Neural progenitor cell (in vitro differentiated cells): ENCODE data around the gene TOX2.

ENCODE experiments used
- EZH2phosphoT487 ChIP-seq: fragments of 200-600 bp; sonication (generic); IDR thresholded peaks from 2 replicates; pipeline ENCODE4 v1.6.1; 2017; ENCODE audit warnings: antibody characterized with exemption
- TF ChIP-seq, protein P1 (sequence below): fragments of 200-600 bp; sonication (generic); IDR thresholded peaks from 2 replicates; pipeline ENCODE4 v1.5.1; 2017; ENCODE audit warnings: antibody characterized with exemption, mild to moderate bottlenecking

DNA sequence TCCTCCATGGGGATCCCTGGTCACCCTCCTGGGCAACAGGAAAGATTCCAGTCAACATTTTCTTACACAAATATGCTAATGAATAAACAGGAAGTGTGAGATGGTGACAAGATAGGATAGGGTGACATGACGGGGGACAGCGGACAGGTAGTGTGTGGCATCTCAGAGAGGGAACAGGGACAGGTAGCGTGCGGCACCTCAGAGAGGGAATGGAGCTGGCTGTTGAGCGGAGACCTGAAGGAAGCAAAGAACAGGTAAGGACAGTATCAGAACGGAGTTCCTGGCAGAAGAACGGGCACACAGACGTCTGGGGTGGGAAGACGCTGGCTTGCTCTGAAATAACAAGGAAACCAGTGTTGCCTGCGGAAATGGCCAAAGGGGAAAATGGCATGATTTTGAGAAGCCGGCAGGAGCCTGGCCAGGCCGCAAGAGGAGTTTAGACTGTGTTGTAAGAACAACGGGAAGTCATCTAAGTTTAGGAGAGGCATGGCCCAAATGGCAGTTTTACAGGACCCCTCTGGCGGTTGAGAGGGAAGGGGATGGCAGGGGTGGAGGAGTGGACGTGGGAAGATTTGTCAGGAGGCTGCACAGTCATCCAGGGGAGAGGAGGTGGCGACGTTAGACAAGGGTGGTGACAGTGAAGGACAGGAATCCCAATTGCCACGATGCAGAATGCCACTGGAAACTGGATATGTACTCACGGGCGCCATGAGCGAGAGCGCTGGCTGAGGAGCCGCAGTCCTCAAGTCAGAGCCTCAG, 160.7 kb downstream of the TOX2 start:
- TF ChIP-seq, protein P1, sequence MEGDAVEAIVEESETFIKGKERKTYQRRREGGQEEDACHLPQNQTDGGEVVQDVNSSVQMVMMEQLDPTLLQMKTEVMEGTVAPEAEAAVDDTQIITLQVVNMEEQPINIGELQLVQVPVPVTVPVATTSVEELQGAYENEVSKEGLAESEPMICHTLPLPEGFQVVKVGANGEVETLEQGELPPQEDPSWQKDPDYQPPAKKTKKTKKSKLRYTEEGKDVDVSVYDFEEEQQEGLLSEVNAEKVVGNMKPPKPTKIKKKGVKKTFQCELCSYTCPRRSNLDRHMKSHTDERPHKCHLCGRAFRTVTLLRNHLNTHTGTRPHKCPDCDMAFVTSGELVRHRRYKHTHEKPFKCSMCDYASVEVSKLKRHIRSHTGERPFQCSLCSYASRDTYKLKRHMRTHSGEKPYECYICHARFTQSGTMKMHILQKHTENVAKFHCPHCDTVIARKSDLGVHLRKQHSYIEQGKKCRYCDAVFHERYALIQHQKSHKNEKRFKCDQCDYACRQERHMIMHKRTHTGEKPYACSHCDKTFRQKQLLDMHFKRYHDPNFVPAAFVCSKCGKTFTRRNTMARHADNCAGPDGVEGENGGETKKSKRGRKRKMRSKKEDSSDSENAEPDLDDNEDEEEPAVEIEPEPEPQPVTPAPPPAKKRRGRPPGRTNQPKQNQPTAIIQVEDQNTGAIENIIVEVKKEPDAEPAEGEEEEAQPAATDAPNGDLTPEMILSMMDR, result no peak
- no peak for TF ChIP-seq EZH2phosphoT487
